Measurements from ENCODE around the gene ABLIM1.

ABLIM1 gene

DNA sequence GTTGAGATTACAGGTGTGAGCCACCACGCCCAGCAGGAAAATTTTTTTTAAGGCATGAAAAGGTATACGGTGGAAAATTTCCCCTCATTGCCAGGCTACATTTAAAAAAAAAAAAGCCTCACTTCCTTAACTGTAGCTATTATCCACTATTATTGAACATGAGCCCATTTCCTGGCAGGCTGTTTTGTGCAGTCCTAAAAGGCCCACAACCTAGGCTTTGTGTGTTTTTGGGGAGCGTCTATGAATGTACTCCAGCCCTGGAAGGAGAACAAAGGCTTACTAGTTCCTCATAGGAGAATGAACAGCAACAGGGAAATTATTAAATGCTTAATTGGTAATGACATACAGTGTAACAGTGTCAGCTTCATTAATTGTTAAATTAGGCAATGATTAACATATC is 111.0 kb downstream of the ABLIM1 start:
- DNase-seq (ENCODE audit: low read depth, low spot score), result no peak

DNA sequence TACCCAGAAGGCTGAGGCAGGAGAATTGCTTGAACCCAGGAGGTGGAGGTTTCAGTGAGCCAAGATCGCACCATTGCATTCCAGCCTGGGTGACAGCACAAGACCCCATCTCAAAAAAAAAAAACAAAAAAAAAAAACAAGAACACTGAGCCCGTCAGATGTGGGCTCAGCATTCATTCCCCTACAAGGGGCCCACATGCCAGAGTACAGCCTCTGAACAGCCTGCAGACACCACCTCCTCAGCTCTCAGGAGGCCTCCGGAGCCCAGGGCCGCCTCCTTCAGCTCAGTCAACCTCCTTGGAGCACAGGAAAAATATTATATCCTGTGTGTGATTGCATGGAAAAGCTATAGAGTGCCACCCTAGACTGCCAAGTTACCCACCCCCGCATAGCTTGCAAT is 112.3 kb downstream of the ABLIM1 start:
- DNase-seq (ENCODE audit: low read depth, low spot score), result no peak

DNA sequence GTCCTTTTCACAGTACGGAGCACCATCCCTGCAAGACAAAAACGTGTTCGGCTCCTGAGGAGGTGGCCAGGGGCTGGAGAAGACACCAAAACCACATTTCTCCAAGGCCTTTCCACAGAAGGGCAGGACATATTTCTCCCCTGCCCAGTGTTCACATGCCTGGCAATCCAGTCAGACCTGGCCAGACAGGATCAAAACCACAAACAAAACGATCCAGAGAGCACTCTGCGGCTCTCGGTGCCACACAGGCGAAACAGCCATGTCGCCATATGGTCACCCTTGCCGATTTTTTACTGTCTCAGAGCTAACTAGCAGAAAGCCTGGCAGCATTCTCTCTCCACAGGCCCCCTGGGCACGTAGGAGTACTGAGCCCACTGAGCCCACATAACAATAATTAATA is 113.0 kb downstream of the ABLIM1 start:
- no peak for DNase-seq (ENCODE audit: low read depth, low spot score)

DNA sequence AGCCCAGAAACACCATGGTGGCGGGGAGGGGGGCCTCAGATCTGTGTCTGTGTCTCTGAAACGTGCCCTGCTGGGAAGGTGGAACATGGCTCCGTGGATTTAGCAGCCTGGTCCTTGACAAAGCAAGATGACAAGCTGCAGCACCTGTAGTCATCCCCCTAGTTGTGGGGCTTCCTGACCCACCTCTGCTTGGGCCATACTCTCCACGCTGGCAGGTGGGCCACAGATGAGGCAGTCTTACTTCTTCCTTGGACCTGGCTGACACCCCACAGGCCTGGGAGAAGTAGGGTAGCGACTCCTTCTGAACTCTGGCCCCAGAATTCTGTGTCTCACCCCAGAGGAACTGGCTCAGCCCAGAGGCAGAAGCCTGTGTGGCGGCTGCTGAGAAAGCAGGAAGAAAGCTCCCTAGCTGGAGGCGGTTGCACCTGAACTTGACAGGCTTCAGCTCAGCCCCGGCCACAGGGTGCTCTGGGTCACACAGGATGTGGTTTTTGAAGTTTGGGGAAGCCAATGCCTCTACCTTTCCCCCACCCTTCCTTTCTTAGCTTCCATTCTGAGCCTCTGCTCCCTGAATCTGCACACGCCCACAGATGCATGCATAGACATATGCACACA is 113.9 kb downstream of the ABLIM1 start:
- DNase-seq (ENCODE audit: low read depth, low spot score), result no peak

GRCh38 chr10:114543456-114543855 is 114.6 kb downstream of the ABLIM1 start:
- no peak for DNase-seq (ENCODE audit: low read depth, low spot score)

DNA sequence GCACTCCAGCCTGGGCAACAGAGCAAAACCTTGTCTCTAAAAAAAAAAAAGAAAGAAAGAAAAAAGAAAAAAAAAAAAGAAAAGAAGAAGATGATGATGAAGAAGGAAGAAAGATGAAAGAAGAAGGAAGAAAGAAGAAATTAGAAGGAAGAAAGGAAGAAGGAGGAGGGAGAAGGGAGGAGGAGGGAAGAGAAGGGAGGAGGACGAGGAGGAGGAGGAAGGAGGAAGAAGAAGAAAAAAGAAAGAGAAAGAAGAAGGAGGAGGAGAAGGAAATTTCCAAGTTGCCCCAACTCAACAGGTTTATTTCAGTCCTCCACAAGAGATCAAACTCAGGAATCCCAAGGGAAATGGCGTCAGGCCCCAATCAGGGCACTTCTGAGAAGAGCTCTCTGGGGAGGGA is 115.7 kb downstream of the ABLIM1 start:
- no peak for DNase-seq (ENCODE audit: low read depth, low spot score)

DNA sequence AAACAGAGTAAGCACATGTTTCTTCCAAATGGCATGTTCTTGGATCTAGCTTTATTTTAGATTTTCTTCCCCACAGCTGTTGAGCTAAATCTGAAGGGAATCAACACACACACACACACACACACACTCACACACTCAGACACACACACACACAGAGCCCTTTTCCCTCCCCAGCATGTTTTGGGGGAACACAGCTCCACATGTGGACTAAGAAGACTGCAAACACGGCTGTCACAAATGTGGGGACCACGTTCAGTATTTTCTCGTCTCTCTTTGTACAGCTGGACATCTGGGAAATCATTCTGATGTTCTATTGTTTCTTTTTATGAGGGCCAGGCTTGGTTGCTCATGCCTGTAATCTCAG is 116.3 kb downstream of the ABLIM1 start:
- no peak for DNase-seq (ENCODE audit: low read depth, low spot score)

- no peak for DNase-seq (ENCODE audit: low read depth, low spot score)
These were observed 116.8 kb downstream of the ABLIM1 start for GRCh38 chr10:114541081-114541796.

- no peak for DNase-seq (ENCODE audit: low read depth, low spot score)
These were observed 117.8 kb downstream of the ABLIM1 start for GRCh38 chr10:114540236-114540635.

- no peak for DNase-seq (ENCODE audit: low read depth, low spot score)
These were observed 118.5 kb downstream of the ABLIM1 start for GRCh38 chr10:114539623-114540022.

DNA sequence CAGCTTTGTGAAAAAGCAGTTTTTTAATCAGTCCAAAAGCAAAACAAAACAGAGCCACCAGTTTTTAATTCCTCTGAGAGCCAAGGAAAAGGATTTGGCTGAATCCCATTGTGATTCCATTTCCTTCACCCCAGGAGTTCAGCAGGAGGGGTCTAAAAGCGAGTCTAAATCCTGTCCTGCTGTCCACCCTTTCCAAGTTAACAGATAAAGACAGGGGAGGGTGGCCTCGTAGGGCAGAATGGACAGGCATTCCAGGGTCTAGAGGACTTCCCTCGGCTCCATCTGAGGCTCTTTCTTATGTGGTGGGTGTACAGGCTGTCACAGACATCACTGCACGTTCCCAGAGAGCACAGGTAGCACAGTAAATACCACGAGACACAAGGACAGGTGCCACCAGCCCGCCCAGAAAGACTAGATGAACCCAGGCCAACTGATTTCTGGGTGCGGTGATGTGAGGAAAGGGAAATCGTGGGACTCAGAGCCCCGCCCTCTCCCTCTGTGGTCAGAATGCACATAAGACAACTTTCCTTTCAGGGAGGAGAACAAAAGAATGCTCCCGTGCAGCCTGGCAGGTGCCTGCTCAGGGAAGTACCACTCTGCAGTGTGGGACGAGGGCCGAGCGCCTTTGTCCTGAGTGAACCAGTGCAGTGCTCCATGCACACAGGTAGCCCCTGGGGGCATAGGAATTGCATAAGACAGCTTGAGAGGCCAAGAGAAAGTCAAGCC is 119.7 kb downstream of the ABLIM1 start:
- no peak for DNase-seq (ENCODE audit: low read depth, low spot score)

- no peak for DNase-seq (ENCODE audit: low read depth, low spot score)
These were observed 120.3 kb downstream of the ABLIM1 start for GRCh38 chr10:114537736-114538135.

DNA sequence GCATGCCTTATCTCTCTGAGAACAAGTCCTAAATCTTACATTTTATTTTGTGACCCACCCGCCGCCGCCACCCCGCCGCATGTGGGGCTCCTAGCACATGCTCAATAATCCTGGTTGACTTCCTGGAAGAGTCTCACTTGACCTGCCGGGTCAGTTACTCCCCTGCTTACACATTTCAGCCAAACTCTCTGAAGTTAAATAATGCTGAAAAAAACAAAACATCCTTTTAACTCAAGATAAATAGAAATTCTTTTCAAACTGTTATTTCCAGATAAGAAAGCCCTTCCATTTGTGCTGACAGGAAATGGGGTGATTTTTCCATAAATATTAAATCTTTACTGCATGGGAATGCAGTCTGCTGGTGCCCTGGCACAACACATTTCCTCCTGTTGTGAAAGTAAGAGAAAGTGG is 123.5 kb downstream of the ABLIM1 start:
- DNase-seq (ENCODE audit: low read depth, low spot score), result no peak

DNA sequence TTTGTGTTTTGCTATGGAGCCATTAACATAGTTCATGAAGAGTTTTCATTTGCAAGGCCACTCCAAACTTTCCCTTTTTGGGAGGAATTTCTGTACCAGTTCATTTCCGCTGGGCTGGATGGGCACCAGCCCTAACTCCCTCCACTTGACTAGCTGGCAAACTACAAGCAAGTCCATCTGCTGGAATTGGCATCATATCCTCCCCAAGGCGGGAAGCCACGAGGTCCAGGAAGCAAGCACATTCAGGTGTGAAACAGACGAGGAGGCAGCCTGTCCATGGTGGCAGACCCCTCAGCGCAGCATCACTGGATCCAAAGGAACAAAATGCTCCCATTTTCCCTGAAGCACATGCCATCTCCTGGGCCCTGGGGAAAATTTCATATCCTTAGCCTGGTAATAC is 125.8 kb downstream of the ABLIM1 start:
- DNase-seq (ENCODE audit: low read depth, low spot score), result no peak

DNA sequence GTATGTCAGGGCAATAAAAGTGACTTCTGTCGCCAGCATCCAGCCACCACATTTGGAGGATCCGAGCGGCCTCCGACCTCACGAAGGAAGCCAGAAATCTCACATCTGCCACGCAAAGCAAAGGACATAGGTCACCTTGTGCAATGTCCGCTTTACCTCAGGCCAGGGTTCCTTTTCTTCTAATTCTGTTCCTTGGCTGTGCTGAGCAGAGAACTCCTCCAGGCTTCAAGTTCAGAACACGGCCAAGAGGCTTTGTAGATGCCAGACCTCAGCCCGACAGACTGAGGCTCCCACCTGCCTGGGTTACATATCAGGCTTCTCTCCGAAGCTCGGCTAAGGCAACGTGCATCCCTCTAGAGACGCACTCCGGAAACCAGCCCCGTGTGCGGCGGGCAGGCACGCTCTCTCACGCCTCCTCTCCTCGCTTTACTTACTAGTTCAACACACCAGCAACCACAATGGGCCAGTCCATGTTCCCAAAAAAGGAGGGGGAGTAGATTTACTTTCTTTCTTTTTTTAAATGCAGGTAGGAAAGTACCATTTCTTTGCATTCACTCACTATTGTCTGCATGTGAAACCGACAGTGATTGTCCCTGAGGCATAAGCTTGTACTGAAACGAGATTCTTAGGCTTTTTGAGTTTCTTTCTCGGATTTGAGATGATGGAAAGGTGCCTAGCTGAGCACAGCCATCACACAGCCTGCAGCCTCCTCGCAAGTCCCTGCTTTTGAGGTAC is 131.4 kb downstream of the ABLIM1 start:
- DNase-seq (ENCODE audit: low read depth, low spot score), result no peak

- no peak for DNase-seq (ENCODE audit: low read depth, low spot score)
These were observed 132.0 kb downstream of the ABLIM1 start for GRCh38 chr10:114526126-114526503.

DNA sequence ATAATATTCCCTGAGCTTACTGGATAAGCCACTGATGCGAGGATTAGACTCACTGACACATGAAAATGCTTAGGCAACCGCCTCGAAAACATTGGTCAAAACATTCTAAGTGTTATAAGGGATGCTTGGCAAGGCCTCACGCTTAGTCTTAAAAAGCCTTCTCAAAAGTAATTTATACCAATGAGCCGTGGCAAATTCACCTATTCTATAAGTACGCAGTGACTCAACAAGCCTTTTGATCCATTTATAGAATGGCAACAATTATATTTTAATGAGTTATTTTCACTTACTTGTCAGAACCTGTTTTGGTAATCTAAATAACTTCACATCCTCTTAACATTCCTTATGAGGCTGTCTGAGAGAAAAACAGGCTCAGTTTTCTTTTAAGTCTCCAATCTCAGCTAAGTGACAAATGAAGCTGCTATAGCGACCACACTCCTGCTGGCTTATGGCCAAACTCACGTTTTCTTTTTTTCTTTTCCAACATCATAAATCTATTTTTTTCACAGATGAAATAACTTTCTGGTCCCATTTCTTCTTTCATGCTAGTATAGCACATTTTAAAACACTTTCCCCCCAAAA is 132.6 kb downstream of the ABLIM1 start:
- no peak for DNase-seq (ENCODE audit: low read depth, low spot score)

DNA sequence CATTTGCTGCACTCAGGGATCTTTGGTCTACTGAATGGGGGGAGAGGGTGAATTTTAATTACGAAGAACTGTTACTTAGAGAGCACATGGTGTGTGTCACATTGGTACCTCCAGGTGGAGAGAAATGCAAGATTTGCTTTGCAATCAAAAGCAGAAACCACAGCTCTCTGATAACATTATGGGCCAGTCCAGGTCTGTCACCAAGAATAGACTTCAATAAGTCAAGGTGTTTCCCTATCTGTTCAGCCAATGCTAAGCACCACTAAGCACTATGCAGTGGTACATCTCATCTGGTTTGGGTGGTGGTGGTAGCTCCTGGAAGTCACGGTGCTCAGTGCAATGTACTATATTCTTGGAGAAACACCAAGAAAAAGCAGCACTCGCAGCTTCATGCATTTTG is 134.2 kb downstream of the ABLIM1 start:
- DNase-seq (ENCODE audit: low read depth, low spot score), result no peak

GRCh38 chr10:114521255-114521654 is 136.8 kb downstream of the ABLIM1 start:
- DNase-seq (ENCODE audit: low read depth, low spot score), result no peak

GRCh38 chr10:114520453-114520852 is 137.6 kb downstream of the ABLIM1 start:
- DNase-seq (ENCODE audit: low read depth, low spot score), result no peak

DNA sequence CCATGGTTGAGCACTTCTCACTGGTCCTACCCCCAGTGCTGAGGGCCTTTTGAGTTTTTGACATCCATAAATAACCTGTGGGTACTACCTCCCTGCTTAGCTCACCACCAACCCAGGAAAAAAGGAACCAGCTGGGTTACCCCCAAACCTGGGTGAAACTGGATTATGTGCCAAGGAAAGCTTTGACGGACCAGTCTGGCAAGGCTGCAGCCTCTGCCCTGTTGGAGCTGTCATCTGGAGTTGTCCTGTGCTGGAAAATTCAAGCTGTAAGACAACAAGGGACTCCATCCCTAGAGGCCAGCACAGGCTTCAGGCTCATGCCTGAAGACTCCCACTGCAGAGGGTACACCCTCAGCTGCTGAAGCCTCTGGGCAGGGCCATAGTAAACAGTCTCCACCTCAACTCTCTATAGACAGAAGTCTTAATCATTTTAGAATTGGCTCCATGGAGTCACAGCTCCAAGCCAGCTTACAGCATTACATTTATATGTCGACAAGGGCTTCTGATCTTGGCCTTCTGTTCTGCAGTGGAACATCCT is 138.2 kb downstream of the ABLIM1 start:
- DNase-seq (ENCODE audit: low read depth, low spot score), result no peak

- DNase-seq (ENCODE audit: low read depth, low spot score), result no peak
These were observed 138.8 kb downstream of the ABLIM1 start for GRCh38 chr10:114519306-114519669.
